NCI-H128 (cell line): ENCODE data around the gene CYCS.

ENCODE experiments used
- DNase-seq: peaks from one replicate; lab custom pipeline; 2025; ENCODE audit not compliant: unreplicated experiment; lab: John Stamatoyannopoulos, UW

Gene CYCS

GRCh38 chr7:25073451-25073850 lies 51.6 kb downstream of the CYCS start:
- DNase-seq = no peak
